ENCODE data around the gene TRIM5.
"Not testable (repeated sequence)": the region's sequence is repeated elsewhere in the genome, so short reads cannot be mapped to it uniquely, and the experiment has no call there.

Gene TRIM5

GRCh38 chr11:5684646-5685362 is at the start of gene TRIM5:
Gene TRIM5, minus strand, starts transcription at chr11:5685074. Its CDS starts 4,897 bp downstream, at chr11:5680177.
- DNase-seq (ENCODE audit: low read depth): peak; percentile 73

- no peak for DNase-seq (ENCODE audit: low read depth)
Observed at GRCh38 chr11:5727691-5728090, 42.8 kb upstream of the TRIM5 start.

- no peak for DNase-seq (ENCODE audit: low read depth)
Observed at GRCh38 chr11:5726351-5726750, 41.5 kb upstream of the TRIM5 start.

- no peak for DNase-seq (ENCODE audit: low read depth)
Observed at GRCh38 chr11:5722622-5723021, 37.7 kb upstream of the TRIM5 start.

GRCh38 chr11:5719703-5720495 is 35.0 kb upstream of the TRIM5 start:
- no peak for DNase-seq (ENCODE audit: low read depth)

- not testable (repeated sequence) for DNase-seq (ENCODE audit: low read depth)
Observed at GRCh38 chr11:5716518-5716917, 31.6 kb upstream of the TRIM5 start.

GRCh38 chr11:5713695-5714094 is 28.8 kb upstream of the TRIM5 start:
- DNase-seq (ENCODE audit: low read depth): no peak

- DNase-seq (ENCODE audit: low read depth): no peak
Observed at GRCh38 chr11:5712507-5712906, 27.6 kb upstream of the TRIM5 start.

GRCh38 chr11:5705688-5706087 is 20.8 kb upstream of the TRIM5 start:
- DNase-seq (ENCODE audit: low read depth): no peak

- DNase-seq (ENCODE audit: low read depth): no peak
Observed at GRCh38 chr11:5703741-5704536, 19.1 kb upstream of the TRIM5 start.

- no peak for DNase-seq (ENCODE audit: low read depth)
Observed at GRCh38 chr11:5701055-5701577, 16.2 kb upstream of the TRIM5 start.

- no peak for DNase-seq (ENCODE audit: low read depth)
Observed at GRCh38 chr11:5700421-5701054, 15.7 kb upstream of the TRIM5 start.

- DNase-seq (ENCODE audit: low read depth): no peak
Observed at GRCh38 chr11:5698281-5698680, 13.4 kb upstream of the TRIM5 start.

- DNase-seq (ENCODE audit: low read depth): no peak
Observed at GRCh38 chr11:5696210-5696609, 11.3 kb upstream of the TRIM5 start.

GRCh38 chr11:5695580-5695979 is 10.7 kb upstream of the TRIM5 start:
- DNase-seq (ENCODE audit: low read depth): no peak

GRCh38 chr11:5694642-5695041 is 9.8 kb upstream of the TRIM5 start:
- no peak for DNase-seq (ENCODE audit: low read depth)

- no peak for DNase-seq (ENCODE audit: low read depth)
Observed at GRCh38 chr11:5691964-5692361, 7.1 kb upstream of the TRIM5 start.

GRCh38 chr11:5691238-5691963 is 6.5 kb upstream of the TRIM5 start:
- DNase-seq (ENCODE audit: low read depth): not testable (repeated sequence)

- DNase-seq (ENCODE audit: low read depth): no peak
Observed at GRCh38 chr11:5690736-5691135, 5.9 kb upstream of the TRIM5 start.

- DNase-seq (ENCODE audit: low read depth): no peak
Observed at GRCh38 chr11:5690216-5690615, 5.3 kb upstream of the TRIM5 start.

- peak; percentile 23 for DNase-seq (ENCODE audit: low read depth)
Observed at GRCh38 chr11:5689551-5689983, 4.7 kb upstream of the TRIM5 start, which contains the start of gene TRIM22. Gene TRIM22, plus strand, starts transcription at chr11:5689790. Its CDS starts 6,443 bp downstream, at chr11:5696233.
